Ovary (tissue), 3 donors: ENCODE measurements around the gene TDP1.

Experiments used
- CTCF ChIP-seq, 3 donors: fragments of 450-650 bp in 2 of 3; fragments of 200-600 bp in 1 of 3; IDR thresholded peaks; one replicate each; pipeline versions ENCODE4 v1.5.1 to v1.8.0; 2016 to 2022; ENCODE audit warnings: antibody characterized with exemption in 3 of 3, mild to moderate bottlenecking in 1 of 3
- POLR2A ChIP-seq: fragments of 450-650 bp; IDR thresholded peaks from one replicate; pipeline ENCODE4 v1.6.1; 2017; ENCODE audit warnings: antibody characterized with exemption, mild to moderate bottlenecking, moderate library complexity
- donor health status: DM: no; HTN: no; CAD: no.

- no peak for TF ChIP-seq CTCF (IDR thresholded peaks at IDR 0.05)
- no peak for TF ChIP-seq POLR2A
Observed at GRCh38 chr14:89927186-89927865, 28.4 kb upstream of the TDP1 start.
